ENCODE data around the gene RHOD.

- TF ChIP-seq CTCF (IDR thresholded peaks at IDR 0.05), result no peak
- TF ChIP-seq POLR2A (IDR thresholded peaks at IDR 0.05), result no peak
Observed at GRCh38 chr11:67085617-67086016, 29.0 kb downstream of the RHOD start.
